Fibroblast of the aortic adventitia (primary cell): Measurements from ENCODE around the gene ANKLE1. TPM values are rescaled to one million over a fixed set of nuclear protein-coding genes. Genes with fewer than 3 reads are reported as not detected.
A peak's percentile ranks its signal among the peaks of the same experiment; 100 is the strongest.

Source experiments
- DNase-seq: peaks from one replicate; pipeline ENCODE4 v3.0.0-alpha.2; 2010; ENCODE audit warnings: low read depth
- H3K4me3 ChIP-seq: 2 replicates; pipeline ENCODE4 v1.5.1; 2011; ENCODE audit warnings: low read depth, mild to moderate bottlenecking, control low read depth, low read length, moderate library complexity
- total RNA-seq: library from RNA; depleted of rRNA; stranded (reverse); fragments of >200 nt; gene quantifications from 2 replicates; pipeline ENCODE4 v1.2.3, GENCODE V29; 2012; ENCODE audit warnings: low replicate concordance
- TF ChIP-seq, protein P1 (sequence below): IDR thresholded peaks from 2 replicates; pipeline ENCODE4 v1.5.1; 2011; ENCODE audit warnings: mild to moderate bottlenecking, low read length, control low read depth, inconsistent platforms; ENCODE audit not compliant: insufficient read depth

Gene ANKLE1
- total RNA-seq, 1 donor = 0.09 TPM

- no peak overlapping the region for H3K4me3 ChIP-seq
- DNase-seq = no peak
- TF ChIP-seq, protein P1, sequence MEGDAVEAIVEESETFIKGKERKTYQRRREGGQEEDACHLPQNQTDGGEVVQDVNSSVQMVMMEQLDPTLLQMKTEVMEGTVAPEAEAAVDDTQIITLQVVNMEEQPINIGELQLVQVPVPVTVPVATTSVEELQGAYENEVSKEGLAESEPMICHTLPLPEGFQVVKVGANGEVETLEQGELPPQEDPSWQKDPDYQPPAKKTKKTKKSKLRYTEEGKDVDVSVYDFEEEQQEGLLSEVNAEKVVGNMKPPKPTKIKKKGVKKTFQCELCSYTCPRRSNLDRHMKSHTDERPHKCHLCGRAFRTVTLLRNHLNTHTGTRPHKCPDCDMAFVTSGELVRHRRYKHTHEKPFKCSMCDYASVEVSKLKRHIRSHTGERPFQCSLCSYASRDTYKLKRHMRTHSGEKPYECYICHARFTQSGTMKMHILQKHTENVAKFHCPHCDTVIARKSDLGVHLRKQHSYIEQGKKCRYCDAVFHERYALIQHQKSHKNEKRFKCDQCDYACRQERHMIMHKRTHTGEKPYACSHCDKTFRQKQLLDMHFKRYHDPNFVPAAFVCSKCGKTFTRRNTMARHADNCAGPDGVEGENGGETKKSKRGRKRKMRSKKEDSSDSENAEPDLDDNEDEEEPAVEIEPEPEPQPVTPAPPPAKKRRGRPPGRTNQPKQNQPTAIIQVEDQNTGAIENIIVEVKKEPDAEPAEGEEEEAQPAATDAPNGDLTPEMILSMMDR = no peak
Observed at GRCh38 chr19:17283504-17283996, 1.8 kb downstream of the ANKLE1 start.

- no peak for DNase-seq
- TF ChIP-seq, protein P1 = no peak
- no peak overlapping the region for H3K4me3 ChIP-seq
Observed at GRCh38 chr19:17285415-17286135, 3.9 kb downstream of the ANKLE1 start.

DNA sequence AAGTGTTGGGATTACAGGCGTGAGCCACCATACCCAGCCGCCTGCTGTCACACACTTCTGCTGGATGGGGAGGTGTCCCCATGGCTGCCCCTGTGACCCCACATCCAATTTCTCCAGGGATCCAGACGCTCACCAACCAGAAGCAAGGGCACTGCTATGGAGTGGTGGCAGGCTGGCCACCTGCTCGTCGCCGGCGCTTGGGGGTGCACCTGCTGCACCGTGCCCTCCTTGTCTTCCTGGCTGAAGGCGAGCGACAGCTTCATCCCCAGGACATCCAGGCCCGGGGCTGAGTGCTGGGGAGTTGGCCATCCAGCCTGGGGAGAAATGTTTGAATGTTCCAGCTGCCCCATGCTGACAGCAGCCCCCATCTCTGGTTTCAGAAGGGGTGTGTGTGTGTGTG, 4.6 kb downstream of the ANKLE1 start:
- no peak overlapping the region for H3K4me3 ChIP-seq
- no peak for DNase-seq
- TF ChIP-seq, protein P1 = no peak

- TF ChIP-seq, protein P1 = no peak
- no peak overlapping the region for H3K4me3 ChIP-seq
- no peak for DNase-seq
Observed at GRCh38 chr19:17286752-17287151, 5.1 kb downstream of the ANKLE1 start.

DNA sequence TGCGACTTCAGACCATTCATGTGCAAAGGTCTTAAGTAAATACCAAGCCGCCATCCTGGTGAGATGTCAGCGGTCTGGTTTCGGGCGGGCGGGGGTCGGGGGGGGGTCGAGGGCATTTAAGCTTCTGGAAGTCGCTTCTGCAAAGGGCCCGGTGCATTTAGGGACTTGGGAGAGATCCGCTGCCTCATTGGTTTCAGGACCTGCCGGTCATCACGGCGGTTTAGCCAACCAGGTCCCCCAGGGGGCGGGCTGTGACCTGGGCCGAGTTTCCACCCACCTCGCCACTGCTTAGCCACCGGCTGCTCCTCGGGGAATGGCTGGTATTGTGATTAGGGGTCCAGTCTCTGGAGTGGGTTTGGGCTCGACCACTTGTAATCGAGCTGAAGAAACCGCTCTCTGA, 7.8 kb downstream of the ANKLE1 start:
- no peak overlapping the region for H3K4me3 ChIP-seq
- TF ChIP-seq, protein P1 = no peak
- peak; percentile 91 for DNase-seq

- peak overlapping the region; percentile 67 for H3K4me3 ChIP-seq
- DNase-seq = peak; percentile 89
- TF ChIP-seq, protein P1 = peak; percentile 90
Observed at GRCh38 chr19:17292301-17293074, 10.8 kb downstream of the ANKLE1 start.
